GM18508 (cell line): ENCODE measurements around the gene C2orf81.

Source experiments
- ATAC-seq: cut with Tn5 transposase; IDR thresholded peaks from one replicate; pipeline ENCODE4 v1.9.1; 2021; ENCODE audit warnings: moderate number of reproducible peaks; ENCODE audit not compliant: insufficient read depth, unreplicated experiment

Gene C2orf81

DNA sequence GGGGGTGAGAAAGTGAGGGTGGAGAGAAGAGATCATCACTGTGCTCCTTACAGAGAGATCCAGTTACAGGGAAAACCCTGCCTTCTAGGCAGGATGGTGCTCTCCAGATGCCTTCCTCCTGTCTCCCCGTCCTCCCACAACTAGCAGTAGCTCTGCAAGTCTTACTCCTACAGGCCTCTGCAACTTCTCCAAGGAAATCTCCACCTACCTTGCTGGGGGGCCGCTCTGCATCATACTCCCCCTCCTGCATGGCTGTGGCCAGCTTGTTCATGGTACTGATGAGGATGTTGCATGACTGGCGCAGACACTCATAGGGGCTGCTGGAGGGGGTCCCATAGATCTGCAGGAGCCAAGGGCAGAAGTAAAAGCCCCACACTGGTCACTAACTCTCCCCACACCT lies 55.4 kb downstream of the C2orf81 start:
- no peak for ATAC-seq

DNA sequence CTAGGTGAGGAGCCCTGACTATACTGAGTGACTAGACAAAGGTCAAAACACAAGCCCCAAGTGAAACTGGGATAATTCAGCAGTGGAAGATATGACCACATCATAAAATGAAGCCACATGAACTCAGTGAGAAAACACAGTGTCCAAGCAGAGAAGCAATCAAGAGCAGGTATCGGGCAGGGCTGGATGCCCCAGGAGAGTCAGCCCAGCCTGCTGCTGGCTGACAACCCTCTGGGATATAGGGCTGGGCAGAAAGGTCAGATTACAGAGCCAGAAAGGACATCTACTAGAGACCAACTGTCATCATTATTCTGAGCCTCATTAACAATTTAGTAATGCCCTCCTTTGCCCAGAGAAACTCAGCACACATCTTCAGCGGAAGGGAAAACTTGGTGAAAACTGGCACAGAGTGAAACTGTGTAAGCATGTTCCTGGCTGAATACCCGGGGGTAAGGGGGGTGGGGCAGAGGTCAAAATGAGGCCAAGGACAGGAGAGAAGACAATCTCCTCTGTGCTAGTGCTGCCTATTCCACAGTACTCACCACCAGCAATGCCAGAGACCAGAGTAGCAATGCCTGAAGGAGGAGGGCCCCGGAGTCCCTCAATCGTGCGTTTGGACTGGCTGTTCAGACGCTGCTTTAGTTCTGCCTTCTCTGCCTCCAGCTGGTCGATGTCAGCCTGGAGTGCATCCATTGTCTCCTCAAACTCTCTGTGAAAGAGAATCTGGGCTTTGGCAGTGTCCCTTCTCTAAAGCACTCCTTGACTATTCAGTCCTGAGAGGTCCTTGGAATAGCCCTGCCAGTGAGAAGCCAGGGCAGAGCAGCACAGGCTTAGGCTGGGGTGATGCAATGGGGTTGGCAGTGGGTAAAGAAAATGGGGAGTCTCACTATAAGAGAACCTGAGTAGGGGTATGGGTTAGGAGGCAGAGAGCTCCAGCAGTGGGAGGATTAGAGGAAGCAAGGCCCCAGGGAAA lies 56.6 kb downstream of the C2orf81 start:
- no peak for ATAC-seq
